ENCODE data around the gene RAB13. TPM values are rescaled to one million over a fixed set of nuclear protein-coding genes. Genes with fewer than 3 reads are reported as not detected.

RAB13 gene
- total and polyA plus RNA-seq, 2 of the 13 experiments (the other 11 are each of a cell fraction or from before 2014, with no cell fraction given), result 15.9 to 24.7 TPM

- 0 out of 2 replicates have a peak, but pooled peaks have one; percentile 24 for TF ChIP-seq AHDC1 (CRISPR knock-in tag; IDR thresholded peaks at IDR 0.05; ENCODE audit: borderline replicate concordance)
- peak; percentile 65; the same call in 1 of the 2 replicates for TF ChIP-seq CBFB (CRISPR knock-in tag; IDR thresholded peaks at IDR 0.05)
- no peak for TF ChIP-seq KMT2A (CRISPR knock-in tag; IDR thresholded peaks at IDR 0.05)
- 0 out of 2 replicates have a peak, but pooled peaks have one; percentile 23 for TF ChIP-seq SKIL (CRISPR knock-in tag; IDR thresholded peaks at IDR 0.05; ENCODE audit: borderline replicate concordance)
- no peak for TF ChIP-seq ZNF557 (CRISPR knock-in tag; IDR thresholded peaks at IDR 0.05)
- TF ChIP-seq MBD4 (IDR thresholded peaks at IDR 0.05; ENCODE audit: borderline replicate concordance, low read length), result no peak
- 0 out of 2 replicates have a peak, but pooled peaks have one; percentile 36 for TF ChIP-seq IRF2 (CRISPR knock-in tag; IDR thresholded peaks at IDR 0.05)
- no peak for TF ChIP-seq RCOR2 (CRISPR knock-in tag; IDR thresholded peaks at IDR 0.05)
- no peak for TF ChIP-seq SRF (IDR thresholded peaks at IDR 0.05; ENCODE audit: low read depth, low read length)
- TF ChIP-seq, protein P1, sequence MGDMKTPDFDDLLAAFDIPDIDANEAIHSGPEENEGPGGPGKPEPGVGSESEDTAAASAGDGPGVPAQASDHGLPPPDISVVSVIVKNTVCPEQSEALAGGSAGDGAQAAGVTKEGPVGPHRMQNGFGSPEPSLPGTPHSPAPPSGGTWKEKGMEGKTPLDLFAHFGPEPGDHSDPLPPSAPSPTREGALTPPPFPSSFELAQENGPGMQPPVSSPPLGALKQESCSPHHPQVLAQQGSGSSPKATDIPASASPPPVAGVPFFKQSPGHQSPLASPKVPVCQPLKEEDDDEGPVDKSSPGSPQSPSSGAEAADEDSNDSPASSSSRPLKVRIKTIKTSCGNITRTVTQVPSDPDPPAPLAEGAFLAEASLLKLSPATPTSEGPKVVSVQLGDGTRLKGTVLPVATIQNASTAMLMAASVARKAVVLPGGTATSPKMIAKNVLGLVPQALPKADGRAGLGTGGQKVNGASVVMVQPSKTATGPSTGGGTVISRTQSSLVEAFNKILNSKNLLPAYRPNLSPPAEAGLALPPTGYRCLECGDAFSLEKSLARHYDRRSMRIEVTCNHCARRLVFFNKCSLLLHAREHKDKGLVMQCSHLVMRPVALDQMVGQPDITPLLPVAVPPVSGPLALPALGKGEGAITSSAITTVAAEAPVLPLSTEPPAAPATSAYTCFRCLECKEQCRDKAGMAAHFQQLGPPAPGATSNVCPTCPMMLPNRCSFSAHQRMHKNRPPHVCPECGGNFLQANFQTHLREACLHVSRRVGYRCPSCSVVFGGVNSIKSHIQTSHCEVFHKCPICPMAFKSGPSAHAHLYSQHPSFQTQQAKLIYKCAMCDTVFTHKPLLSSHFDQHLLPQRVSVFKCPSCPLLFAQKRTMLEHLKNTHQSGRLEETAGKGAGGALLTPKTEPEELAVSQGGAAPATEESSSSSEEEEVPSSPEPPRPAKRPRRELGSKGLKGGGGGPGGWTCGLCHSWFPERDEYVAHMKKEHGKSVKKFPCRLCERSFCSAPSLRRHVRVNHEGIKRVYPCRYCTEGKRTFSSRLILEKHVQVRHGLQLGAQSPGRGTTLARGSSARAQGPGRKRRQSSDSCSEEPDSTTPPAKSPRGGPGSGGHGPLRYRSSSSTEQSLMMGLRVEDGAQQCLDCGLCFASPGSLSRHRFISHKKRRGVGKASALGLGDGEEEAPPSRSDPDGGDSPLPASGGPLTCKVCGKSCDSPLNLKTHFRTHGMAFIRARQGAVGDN (CRISPR knock-in tag; IDR thresholded peaks at IDR 0.05), result peak; percentile 63
- TF ChIP-seq ZNF10 (CRISPR knock-in tag; IDR thresholded peaks at IDR 0.05; ENCODE audit: borderline replicate concordance, low read depth), result no peak
- peak; percentile 98 for TF ChIP-seq FOXA3 (CRISPR knock-in tag; IDR thresholded peaks at IDR 0.05)
- no peak for TF ChIP-seq ZSCAN12 (CRISPR knock-in tag; IDR thresholded peaks at IDR 0.05)
- TF ChIP-seq ZMAT3 (CRISPR knock-in tag; conservative IDR thresholded peaks at IDR 0.05), result no peak
- no peak for TF ChIP-seq MBNL3 (CRISPR knock-in tag; conservative IDR thresholded peaks at IDR 0.05)
- TF ChIP-seq KAT8 (CRISPR knock-in tag; IDR thresholded peaks at IDR 0.05), result peak; percentile 50; the same call in 1 of the 2 replicates
- TF ChIP-seq, protein P2, sequence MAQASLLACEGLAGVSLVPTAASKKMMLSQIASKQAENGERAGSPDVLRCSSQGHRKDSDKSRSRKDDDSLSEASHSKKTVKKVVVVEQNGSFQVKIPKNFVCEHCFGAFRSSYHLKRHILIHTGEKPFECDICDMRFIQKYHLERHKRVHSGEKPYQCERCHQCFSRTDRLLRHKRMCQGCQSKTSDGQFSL (CRISPR knock-in tag; IDR thresholded peaks at IDR 0.05), result no peak
- no peak for TF ChIP-seq RFXAP (CRISPR knock-in tag; IDR thresholded peaks at IDR 0.05; ENCODE audit: borderline replicate concordance)
- TF ChIP-seq KDM5A (IDR thresholded peaks at IDR 0.05; ENCODE audit: borderline replicate concordance, low read length), result no peak
Measured at GRCh38 chr1:153953859-153954365, 32.2 kb downstream of the RAB13 start (continued).
